Activated CD8-positive, alpha-beta memory T cell treated with anti-CD3 and anti-CD28 coated beads, Interleukin-2, amount 50 U/mL, for 48 hours (primary cell): ENCODE data around the gene SH3PXD2B.
"Not testable (repeated sequence)": the region's sequence is repeated elsewhere in the genome, so short reads cannot be mapped to it uniquely, and the experiment has no call there.

ENCODE experiments used
- DNase-seq: peaks from one replicate; pipeline ENCODE4 v3.0.0-alpha.2; 2020

The SH3PXD2B gene

DNA sequence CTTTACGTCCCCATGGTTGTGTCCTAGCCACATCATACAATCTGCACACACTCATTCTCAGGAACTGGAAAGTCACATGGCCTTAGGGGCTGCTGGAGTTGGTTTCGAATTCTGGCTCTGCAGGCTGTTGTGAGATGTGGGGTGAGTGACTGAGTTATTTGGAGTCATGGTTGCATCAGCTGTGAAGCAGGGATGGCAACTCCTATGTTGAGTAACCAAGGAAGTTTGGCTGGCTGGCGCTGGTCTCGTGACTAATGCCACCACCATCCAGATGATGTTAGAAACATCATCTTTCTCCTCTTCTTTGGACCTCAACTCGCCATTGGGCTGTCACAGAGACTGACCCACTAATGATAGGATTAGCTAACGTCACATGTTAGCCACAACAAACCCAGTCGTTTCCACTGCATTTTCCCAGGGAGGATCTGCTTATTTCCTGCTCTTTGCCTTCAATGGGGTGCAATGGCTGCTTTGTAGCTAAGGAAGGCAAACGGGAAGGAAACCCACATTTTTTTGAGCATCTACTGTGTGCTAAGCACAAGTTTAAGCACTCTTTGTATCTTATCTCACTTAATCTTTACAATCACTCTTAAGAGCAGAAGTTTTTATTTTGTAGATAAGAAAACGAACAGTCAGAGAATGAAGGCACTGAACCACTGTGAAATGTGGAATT lies 92.6 kb downstream of the SH3PXD2B start:
- no peak for DNase-seq

DNA sequence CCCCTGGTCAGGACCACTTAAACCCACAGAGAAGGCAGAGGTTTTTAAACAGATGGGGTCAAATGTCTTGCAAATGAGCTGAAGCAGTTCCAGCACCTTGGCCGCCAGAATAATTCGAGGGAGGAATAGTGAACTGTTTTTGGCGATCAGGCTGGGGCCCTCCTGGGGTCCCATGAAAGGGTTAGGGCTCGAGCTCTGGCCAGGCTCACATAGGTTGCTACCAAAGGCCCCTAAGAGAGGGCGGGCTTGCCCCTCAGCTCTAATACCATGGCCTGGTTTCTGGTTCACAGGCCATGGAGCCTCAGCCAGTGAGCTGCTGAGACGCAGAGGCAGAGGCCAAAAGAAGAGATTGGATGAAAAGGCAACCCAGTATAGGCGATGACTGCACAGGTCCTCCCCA lies 96.0 kb downstream of the SH3PXD2B start:
- DNase-seq, result no peak

DNA sequence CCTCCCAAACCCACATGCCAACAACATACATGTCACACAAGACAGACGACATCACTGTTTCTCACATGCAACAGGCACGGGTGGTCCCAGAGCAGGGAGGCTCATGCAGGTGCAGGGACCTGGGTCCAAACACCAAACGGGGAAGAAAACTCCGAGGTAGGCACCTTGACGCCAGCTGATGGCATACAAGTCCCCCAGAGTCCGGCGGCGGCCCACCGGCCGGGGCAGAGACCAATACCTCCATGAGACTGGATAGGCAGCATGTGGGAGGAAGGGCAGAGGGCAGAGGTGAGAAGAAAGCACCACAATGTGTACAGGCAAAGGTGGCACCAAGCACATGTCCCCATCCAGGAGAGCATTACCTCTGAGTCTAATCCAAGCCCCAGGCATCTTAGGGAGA lies 97.8 kb downstream of the SH3PXD2B start:
- DNase-seq, result no peak

DNA sequence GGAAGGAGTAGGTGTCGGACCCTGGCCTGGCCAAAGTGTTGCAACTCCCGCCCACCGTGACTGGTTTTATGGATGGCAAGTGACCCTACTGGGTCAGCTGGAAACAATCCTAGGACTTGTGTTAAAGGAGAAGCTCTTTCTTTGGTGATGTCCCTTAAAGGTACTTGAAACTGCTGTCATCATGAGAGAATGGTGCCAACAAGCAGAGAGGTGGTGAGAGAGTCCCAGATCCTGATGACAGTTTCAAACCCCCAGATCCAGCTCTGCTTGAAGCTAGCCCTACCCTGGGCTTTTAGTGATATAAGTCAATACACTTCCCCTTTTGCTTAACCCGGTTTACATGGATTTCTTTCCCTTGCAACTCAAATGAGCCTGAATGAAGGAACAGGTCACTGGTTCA lies 98.3 kb downstream of the SH3PXD2B start:
- no peak for DNase-seq

DNA sequence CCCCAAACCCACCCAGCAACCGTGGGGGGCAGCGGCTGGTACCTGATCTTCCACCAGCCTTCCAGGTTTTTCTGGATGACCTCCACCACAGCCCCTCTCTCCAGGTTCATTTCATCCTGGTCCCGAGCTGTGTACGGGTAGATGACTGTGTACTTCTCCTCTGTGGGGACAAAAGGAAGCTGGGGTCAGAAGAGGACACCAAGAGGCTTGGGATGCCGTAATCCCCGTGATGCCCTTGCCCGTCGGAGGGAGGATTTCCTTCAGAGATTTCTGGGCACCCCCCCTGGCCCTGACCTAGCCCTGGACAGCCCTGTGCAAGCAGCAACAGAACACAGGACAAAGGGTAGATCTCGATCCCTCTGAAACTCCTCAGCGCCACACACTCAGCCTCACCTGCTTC lies 100.5 kb downstream of the SH3PXD2B start:
- no peak for DNase-seq

DNA sequence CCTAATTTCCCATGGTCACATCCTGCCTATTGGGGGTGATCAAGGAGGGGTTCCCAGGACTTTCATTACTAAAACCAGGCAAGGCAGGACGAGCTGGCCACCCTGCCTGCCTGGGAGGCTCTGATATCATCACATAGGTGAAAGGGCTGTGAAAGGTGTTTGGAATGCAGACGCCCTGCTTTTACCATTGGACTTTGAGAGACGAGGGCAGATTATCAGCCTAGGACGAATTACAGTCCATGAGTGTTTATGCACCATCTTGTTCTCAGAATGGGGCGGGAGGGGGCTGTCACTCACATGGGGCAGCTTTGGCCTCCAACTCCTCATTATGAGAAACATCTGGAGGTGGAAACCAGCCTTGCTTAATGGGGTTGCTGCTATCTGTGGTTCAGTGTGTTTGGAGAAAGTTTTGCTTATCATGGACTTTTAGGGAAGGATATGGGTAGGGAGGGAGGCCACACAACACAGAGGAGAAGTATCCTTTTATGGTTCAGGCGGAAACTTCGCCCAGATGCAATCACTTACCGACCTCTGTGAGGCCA lies 101.0 kb downstream of the SH3PXD2B start:
- DNase-seq, result no peak

DNA sequence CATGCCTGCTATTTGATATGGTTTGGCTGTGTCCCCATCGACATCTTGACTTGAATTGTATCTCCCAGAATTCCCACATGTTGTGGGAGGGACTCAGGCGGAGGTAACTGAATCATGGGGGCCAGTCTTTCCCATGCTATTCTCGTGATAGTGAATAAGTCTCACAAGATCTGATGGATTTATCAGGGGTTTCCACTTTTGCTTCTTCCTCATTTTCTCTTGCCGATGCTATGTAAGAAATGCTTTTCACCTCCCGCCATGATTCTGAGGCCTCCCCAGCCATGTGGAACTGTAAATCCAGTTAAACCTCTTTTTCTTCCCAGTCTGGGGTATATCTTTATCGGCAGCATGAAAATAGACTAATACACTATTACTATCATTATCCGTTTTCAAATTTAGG lies 101.8 kb downstream of the SH3PXD2B start:
- not testable (repeated sequence) for DNase-seq

DNA sequence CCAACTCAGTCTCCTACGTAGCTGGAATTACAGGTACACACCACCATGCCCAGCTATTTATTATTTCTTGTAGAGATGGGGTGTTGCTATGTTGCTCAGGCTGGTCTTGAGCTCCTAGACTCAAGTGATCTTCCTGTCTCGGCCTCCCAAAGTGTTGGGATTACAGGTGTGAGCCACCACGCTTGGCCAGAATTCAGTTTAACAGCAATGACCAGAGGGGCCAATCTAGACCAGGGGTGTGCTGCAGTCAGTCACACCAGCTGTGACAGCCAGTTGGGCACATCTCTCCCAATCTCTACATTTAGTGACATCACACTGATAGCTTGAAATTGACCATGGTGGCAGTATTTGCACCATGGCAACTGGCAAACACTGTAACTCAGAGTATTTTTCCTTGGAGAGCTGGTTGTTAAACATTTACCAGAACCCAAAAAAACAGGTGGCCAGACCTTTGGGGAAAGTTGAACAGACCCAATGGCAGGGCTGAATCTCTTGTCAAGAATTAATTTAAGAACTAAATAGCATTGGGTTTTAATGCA lies 103.0 kb downstream of the SH3PXD2B start:
- DNase-seq, result no peak

DNA sequence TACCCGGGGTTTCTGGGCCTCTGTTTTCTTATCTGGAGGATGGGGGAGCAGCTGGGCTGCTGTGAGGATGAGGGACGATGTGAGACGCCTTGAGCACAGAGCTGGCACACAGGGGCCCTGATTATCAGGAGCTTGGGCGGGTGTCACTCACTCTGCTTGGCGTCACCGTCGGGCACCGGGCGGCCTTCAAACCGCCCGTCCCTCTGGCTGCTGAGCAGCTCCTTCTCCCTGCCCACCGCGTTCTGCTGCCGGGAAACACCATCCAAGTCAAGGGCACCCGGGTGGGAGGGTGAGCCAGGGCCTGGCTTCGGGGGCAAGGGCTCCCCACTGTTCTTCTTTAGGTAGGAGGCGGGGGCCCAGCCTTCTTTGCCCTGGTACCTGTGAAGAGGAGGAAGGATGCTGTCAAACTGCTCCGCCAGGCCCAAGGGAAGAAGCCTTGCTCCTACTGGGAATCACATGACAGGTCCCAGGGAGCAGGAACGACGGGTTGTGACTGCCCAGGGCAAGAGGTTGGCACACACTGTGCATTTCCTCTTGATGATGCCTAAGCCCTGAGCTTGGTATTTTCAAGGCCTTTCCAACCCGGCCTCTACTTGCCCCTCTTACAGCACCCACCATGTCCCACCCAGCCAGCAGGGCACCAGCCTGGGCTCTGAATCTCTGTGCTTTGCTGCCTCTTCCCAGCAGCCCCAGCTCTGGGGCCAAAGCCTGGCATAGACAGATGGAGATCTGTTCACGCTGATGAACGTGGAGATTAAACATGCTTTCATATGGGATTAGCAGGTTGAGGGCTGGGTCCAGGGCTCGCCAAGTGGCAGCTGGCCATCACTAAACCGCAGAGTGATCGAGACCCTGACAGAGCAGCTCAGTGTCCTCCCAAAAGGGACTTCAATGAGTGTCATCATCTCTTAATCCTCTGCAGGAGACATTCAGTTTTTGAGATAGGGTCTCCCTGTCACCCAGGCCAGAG lies 103.8 kb downstream of the SH3PXD2B start:
- no peak for DNase-seq

DNA sequence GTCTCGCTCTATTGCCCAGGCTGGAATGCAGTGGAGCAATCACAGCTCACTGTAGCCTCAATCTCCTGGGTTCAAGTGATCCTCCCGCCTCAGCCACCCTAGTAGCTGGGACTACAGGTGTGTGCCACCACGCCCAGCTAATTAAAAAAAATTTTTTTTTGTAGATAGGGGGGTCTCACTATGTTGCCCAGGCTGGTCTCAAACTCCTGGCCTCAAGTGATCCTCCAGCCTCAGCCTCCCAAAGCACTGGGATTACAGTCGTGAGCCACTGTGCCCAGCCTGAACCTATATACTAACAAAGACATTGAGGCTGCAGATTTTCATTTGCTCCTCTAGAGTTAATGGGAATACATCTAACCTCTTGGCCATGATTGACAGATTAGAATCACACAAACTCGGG lies 105.6 kb downstream of the SH3PXD2B start:
- DNase-seq, result not testable (repeated sequence)

DNA sequence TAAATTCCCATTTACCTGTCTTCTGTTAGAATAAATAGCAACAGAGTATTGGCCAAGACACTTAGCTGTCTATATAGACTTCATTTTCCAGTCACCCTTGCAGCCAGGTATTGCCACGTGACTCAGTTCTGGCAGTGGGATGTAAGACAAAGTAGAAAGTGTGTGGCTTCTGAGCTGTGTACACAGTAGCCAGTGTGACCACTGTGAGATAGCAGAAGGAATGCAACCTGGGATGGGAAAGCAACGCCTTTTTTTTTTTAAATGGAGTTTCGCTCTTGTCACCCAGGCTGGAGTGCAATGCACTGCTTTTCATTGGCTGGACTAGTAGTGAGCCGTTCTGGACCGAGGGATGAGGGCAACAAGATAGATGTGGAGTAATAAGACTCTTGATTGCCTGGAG lies 106.2 kb downstream of the SH3PXD2B start:
- DNase-seq, result no peak

DNA sequence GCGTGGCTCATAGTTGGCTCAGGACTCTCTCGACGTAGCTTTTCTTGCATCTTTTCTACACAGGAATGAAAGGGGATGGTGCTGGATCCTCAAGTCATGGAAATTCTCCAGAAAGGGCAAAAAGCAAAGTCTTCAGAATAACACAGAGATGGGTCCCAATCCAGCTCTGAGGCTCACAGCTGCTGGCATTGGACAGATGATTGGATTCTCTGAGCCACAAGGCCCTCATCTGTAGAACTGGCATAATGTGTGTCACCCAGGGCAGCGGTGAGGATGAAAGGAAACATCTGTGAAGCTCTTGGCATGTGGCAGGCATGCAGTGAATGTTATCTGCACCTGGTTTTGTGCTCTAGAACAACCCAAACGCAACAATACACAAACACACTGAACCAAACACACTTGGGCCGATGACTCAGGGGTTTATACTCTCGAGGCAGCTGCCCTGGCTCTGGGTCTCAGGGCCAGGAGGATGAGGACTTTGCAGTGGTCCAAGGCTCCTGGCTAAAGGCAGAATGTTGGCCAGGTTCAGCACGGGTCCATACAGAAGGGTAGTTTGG lies 106.8 kb downstream of the SH3PXD2B start:
- no peak for DNase-seq

DNA sequence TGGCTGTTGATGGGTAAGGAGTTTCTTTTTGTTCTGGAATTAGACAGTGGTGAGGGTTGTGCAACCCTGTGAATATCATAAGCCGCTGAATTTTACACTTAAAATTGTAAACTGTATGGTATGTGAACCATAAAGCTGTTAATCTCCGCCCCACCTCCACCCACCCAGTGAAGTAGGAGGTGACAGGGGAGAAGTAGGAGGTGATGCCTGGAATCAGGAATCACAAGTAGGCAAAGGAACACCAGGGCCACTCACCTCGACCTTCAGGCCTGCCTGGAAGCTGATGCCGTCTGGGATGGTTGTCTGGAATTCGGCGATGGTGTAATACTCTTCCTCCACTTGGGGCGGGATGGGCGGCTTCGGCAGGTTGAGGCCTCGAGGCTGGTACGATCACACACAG lies 108.4 kb downstream of the SH3PXD2B start:
- no peak for DNase-seq

DNA sequence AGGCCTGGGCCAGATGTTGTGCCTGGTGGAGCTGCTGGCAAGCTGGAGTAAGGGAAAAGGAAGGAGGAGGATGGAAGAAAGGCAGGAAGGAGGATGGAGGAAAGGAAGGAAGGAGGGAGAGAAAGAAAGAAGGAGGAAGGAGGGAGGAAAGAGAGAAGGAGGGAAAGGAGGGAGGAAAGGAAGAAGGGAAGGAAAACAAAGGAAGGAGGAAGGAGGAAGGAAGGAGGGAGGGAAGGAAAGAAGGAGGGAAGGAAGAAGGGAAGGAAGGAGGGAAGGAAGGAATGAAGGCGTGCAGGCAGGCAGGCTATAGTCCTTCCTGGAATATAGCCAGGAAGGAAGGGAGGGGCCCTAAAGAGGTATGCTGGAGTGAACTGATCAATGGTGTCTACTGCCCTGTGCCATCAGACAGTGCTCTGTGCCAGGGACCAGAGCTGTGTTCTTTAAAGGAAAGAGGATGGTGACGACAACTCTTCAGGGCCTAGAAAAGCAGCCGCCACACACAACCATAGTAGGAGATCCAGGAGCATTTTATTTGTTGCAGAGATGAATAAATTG lies 109.4 kb downstream of the SH3PXD2B start:
- DNase-seq, result no peak

DNA sequence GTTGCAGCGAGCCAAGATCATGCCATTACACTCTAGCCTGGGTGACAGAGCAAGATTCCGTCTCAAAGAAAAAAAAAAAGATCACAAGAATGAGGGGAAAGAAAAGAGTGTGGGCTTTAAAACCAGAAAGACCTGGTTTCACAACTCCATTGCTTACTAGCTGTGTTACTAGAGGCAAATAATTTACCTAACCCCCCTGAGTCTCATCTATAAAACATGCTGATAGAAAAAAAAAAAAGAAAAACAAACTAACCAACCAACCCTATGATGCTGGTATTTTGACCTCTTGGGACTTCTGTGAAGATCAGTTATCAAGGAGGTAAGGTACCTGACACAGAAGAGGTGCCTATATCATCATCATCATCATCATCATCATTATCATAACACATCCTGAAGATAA lies 110.6 kb downstream of the SH3PXD2B start:
- DNase-seq, result no peak

DNA sequence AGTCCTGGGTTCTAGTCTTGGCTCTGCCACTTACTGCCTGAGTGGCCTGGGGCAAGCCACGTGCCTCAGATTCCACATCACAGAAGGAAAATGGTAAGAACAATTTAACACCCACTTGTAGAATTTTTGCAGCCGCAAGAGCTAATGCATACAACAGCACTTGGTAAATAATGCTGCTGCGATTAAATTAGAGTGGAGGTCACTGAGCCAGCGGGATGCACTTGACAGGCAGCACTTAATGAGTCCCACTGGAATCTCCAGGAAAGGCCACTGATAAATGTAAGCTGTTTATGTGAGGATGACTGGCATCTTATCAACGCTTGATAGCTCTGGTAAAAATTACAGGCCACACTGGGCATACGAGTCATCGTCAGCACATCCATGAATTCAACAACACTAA lies 111.4 kb downstream of the SH3PXD2B start:
- no peak for DNase-seq

DNA sequence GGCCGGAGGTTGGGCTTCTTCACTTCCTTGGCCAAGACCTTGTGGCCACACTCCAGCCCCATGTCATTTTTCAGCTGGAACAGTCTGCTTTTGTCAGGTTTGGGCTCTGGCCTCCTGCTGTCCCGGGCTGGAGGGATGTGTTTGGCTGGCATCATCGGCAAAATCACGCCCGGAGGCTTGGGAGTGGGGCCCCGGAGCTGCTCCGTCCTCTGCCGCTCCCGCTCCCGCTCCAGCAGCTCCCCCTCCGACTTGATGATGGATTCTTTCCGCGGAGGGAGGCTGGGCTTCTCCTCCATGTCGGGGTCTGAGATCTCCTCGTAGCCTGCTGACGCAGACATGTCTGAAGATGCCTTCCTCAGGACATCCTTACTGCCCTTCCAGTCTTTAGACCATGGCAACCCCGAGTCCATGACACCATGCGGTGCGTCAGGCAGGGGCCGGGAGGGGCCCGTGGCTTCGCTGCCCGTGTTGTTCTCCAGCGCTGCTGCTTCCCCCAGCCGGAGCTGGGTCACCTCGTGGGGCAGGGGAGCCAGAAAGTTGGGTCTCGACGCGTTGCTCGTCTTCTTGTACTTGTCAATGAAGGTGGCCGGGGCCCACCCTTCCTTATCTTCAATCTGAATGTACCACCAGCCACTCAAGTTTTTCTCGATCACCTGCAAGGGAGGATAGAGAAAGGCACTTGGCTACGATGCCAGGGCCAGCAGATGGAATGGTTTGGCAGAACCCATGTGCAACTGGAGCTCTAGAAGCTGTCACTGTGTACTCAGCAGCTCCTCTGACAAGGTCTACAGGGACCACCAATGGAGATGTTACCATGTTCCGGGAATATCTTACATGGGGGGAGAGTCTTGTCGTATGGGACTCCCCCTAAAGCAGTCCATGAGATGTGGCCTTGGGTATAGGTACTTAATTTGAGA lies 114.8 kb downstream of the SH3PXD2B start:
- no peak for DNase-seq

DNA sequence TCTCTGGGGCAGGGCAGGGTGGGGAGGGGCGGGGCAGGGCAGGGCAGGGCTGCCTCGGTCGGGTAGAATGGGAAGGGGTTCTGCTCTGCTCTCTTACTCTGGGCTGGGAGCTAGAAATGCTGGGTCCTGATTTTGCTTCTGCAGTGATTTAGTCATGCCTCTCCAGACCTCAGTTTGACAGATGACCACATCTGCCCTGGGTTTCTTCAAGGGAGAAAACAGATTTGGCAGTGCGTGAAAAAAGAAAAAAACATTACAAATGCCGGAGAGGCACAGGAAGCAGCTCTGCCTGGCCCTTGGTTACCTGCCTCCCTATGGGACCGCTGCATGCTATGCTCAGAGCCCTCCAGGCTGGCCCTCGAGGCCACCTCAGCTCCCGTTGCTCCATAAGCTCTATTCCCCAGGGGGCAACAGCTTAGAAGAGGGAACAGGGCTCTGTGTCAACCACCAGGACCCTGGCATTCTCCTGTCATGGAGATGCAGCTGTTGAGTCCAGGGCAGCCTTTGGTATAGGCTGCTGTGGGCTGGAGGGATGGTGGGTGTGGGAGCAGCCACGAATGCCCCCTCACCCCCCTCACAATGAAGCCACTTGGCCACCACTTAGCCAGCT lies 117.5 kb downstream of the SH3PXD2B start:
- DNase-seq, result no peak

DNA sequence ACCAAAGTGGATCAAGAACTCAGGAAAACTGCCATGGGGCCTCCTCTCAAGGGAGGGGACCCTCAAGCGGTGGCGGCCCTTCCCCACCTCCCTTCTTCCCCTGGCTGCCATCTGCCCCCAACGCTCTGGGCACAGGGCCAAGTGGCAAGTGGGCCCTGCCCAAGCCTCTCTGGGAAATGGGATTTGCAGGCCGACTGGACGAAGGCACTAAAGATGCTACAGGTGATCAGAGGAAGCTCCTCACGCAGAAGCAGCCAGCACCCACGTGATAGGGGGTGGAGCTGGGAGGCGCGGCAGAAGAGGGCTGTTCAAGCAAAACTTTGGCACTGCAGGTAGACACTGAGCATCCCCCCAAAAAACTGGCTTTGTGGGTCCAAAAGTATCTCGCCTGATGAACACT lies 118.1 kb downstream of the SH3PXD2B start:
- DNase-seq, result no peak

DNA sequence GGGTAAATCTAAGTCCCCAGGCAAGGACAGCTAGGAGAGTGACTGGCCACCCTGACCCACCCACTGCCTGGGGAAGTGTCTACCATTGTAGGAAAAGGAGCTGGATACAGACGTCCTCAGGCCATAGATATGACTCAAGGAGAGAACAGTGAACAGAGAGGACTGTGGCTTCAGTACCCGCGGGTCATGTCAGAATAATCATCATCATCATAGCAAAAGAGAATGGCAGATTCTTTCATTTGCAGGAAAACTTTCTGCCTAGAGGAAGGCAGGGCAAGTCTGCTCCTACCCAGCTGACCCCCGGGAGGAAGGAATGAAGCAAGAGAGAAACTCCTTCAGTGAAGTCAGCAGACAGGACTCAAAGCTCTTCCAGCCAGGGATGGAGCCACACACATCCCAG lies 118.6 kb downstream of the SH3PXD2B start:
- no peak for DNase-seq

DNA sequence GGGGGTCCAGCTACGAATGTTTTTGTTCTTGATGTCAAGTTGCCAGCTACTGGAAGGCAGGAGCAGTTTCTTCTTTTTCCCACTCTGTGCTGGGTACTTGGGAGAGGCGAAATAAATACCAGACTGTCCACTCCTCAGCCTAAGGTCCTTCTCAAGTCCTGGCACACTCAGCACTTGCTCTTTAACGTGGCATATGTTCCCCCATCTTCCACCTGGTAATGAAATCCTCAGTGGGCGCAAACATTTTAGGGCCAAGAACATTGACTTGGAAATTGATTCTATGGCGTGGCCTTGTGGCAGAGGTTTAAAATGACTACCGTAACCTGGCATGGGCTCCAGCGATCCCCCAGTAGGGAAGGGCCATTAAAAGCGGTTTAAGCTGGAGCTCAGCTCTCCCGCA lies 119.7 kb downstream of the SH3PXD2B start:
- DNase-seq, result no peak

DNA sequence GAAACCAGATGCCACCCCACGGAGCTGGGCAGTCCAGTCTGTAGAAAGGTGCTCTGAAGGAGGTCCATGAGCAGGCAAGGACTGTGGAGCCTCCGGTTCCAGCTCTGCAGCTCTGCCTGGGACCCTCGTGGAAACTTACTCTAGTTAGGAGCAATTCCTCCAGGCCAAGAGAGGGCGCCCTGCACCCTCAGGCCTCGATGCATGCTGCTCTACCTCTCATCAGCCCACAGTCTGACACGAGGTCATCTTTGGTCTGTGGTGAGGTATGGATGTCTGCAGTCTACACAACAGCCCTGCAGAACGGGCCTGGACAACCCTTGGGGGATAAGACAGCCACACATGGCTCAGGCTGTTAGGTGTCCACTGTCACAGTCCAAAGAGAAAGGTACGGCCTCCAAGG lies 120.1 kb downstream of the SH3PXD2B start:
- no peak for DNase-seq
